LNCaP clone FGC (cell line): Measurements from ENCODE around the gene CEP72.

Experiments used
- DNase-seq: peaks from one replicate; pipeline ENCODE4 v3.0.0-alpha.2; 2011; ENCODE audit warnings: low read depth
- H3K4me3 ChIP-seq: 2 replicates; pipeline ENCODE4 v1.5.1; 2011; ENCODE audit warnings: mild to moderate bottlenecking, low read depth, low read length, control low read depth
- CTCF ChIP-seq: IDR thresholded peaks from 2 replicates; pipeline ENCODE4 v1.5.1; 2012; ENCODE audit warnings: mild to moderate bottlenecking; ENCODE audit not compliant: control insufficient read depth, insufficient read depth; ENCODE audit errors: extremely low read depth

Gene CEP72

GRCh38 chr5:643811-644271 lies 31.7 kb downstream of the CEP72 start:
- H3K4me3 ChIP-seq, result no peak overlapping the region
- no peak for DNase-seq
- no peak for TF ChIP-seq CTCF

GRCh38 chr5:644509-644908 lies 32.4 kb downstream of the CEP72 start:
- no peak for DNase-seq
- TF ChIP-seq CTCF, result no peak
- no peak overlapping the region for H3K4me3 ChIP-seq

GRCh38 chr5:644971-645370 lies 32.8 kb downstream of the CEP72 start:
- no peak for TF ChIP-seq CTCF
- H3K4me3 ChIP-seq, result no peak overlapping the region

GRCh38 chr5:645421-645820 lies 33.3 kb downstream of the CEP72 start:
- no peak for TF ChIP-seq CTCF
- H3K4me3 ChIP-seq, result no peak overlapping the region
- DNase-seq, result no peak

More at GRCh38 chr5:644971-645370, 32.8 kb downstream of the CEP72 start:
- no peak for DNase-seq

- H3K4me3 ChIP-seq, result no peak overlapping the region
- no peak for DNase-seq
- TF ChIP-seq CTCF, result no peak
Measured at GRCh38 chr5:646396-647201, 34.5 kb downstream of the CEP72 start.

GRCh38 chr5:647311-647710 lies 35.2 kb downstream of the CEP72 start:
- TF ChIP-seq CTCF, result no peak
- H3K4me3 ChIP-seq, result no peak overlapping the region
- no peak for DNase-seq

- no peak overlapping the region for H3K4me3 ChIP-seq
- DNase-seq, result no peak
- TF ChIP-seq CTCF, result no peak
Measured at GRCh38 chr5:647727-648126, 35.6 kb downstream of the CEP72 start.
